HEK293T (cell line): Measurements from ENCODE around the gene SLC1A5.

Source experiments
- FOXA1 ChIP-seq: fragments of 450-650 bp; IDR thresholded peaks from 2 replicates; pipeline ENCODE4 v1.6.1; 2016; ENCODE audit warnings: mild to moderate bottlenecking
- SP1 ChIP-seq: fragments of 450-650 bp; IDR thresholded peaks from 2 replicates; pipeline ENCODE4 v1.6.1; 2017
- TARDBP ChIP-seq: fragments of 450-650 bp; IDR thresholded peaks from 2 replicates; pipeline ENCODE4 v1.6.1; 2016

- TF ChIP-seq TARDBP (no peak), FOXA1 (no peak), SP1 (no peak)
Measured at GRCh38 chr19:46782355-46783019, 5.9 kb downstream of the SLC1A5 start.
